ENCODE data around the gene CCDC170.

CCDC170 gene

GRCh38 chr6:151659212-151659611, 165.4 kb downstream of the CCDC170 start:
- no peak for FAIRE-seq

GRCh38 chr6:151661509-151661908, 167.7 kb downstream of the CCDC170 start:
- FAIRE-seq: no peak

DNA sequence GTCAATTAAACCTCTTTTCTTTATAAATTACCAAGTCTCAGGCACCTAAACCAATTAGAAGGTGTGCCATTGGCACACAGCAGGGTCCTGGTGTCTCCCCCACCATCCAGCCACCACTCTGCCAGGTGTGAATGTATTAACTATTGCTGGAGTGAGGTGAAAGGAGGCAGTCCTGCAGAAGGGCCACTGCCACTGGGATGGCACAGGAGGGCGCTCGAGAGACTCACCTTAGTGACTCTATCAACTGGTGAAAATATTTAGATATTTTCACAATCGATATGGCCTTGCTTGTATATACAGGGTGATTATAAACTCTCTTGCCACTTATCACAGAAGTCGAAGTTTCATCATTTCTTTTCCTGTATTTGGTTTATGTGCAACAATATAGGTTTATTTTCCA, 168.1 kb downstream of the CCDC170 start:
- no peak for FAIRE-seq

GRCh38 chr6:151663559-151663958, 169.7 kb downstream of the CCDC170 start:
- FAIRE-seq: no peak

DNA sequence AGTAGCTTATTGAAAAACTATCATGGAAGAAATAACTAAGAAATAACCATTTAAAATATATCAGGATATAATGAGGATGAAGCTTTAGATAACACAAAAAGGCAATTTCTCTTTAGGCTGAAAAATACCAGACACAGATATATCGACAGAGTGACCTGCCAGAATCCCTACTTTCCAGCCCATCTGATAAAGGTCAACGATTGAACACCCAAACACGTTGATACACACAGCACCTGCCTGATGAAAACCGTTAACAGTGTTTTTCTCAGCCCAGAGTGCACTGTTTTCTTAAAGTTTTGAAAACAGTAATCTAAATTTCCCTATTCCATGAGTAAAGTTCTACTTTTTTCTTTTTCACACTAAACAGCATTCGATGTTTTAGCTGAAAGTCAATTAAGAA, 170.6 kb downstream of the CCDC170 start:
- FAIRE-seq: no peak

GRCh38 chr6:151665329-151665728, 171.5 kb downstream of the CCDC170 start:
- FAIRE-seq: no peak

GRCh38 chr6:151666526-151666925, 172.7 kb downstream of the CCDC170 start:
- FAIRE-seq: no peak

GRCh38 chr6:151669208-151669560, 175.4 kb downstream of the CCDC170 start:
- FAIRE-seq: no peak

DNA sequence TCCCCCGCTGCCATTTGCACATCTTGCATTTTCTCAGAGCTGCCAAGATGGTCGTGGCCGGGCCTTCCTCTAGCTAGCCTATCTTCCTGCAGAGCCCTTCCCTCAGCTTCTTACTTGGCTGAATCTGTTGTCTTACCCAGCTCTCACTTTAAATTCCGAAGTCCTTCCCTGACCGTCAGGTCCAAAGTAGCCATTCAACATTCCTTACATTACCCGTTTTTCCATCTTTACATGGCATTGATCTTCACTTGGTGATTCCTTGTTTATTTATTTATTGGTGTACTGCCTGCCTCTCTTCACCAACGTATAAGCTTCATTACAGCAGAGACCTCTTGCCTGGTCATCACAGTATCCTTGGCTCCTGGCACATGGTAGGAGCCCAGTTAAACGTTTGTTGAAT, 176.3 kb downstream of the CCDC170 start:
- FAIRE-seq: no peak

All from G401.6 (cell line).